ENCODE measurements around the gene SLC25A29.
"Not testable (repeated sequence)": the region's sequence is repeated elsewhere in the genome, so short reads cannot be mapped to it uniquely, and the experiment has no call there.

Gene SLC25A29

DNA sequence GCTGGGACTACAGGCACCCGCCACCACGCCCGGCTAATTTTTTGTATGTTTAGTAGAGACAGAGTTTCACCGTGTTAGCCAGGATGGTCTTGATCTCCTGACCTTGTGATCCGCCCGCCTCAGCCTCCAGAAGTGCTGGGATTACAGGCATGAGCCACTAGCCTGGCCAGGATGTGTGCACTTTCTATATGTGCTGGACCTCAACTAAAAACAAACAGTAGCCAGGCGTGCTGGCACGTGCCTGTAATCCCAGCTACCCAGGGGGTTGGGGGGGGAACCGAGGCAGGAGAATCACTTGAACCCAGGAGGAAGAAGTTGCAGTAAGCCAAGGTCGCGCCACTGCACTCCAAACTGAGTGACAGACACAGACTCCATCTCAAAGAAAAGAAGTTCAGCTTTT lies 9.5 kb downstream of the SLC25A29 start:
- DNase-seq (ENCODE audit: low read depth, low spot score): not testable (repeated sequence)

DNA sequence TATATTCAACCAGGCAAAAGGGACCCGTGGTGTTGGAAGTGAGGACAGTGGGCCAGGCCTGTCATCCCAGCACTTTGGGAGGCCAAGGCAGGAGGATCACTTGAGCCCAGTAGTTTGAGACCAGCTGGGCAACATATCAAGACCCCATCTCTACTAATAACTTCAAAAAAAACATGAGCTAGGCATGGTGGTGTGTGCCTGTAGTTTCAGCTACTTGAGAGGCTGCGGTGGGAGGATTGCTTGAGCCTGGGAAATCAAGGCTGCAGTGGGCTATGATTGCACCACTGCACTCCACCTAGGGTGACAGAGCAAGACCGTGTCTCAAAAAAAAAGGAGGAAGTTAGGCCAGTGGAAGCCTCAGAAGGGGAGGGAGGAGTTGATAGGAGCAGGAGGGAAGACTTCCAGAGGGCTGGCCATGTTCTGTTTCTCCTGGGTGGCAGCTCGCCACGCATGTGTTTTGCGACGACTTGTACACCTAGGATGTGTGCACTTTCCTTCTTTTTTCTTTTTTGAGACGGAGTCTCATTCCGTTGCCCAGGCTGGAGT lies 10.1 kb downstream of the SLC25A29 start:
- no peak for DNase-seq (ENCODE audit: low read depth, low spot score)
- H3K4me3 ChIP-seq (ENCODE audit: low read length): no peak overlapping the region

More for the DNA sequence above, 9.5 kb downstream of the SLC25A29 start:
- not testable (repeated sequence) for H3K4me3 ChIP-seq (ENCODE audit: low read length)

DNA sequence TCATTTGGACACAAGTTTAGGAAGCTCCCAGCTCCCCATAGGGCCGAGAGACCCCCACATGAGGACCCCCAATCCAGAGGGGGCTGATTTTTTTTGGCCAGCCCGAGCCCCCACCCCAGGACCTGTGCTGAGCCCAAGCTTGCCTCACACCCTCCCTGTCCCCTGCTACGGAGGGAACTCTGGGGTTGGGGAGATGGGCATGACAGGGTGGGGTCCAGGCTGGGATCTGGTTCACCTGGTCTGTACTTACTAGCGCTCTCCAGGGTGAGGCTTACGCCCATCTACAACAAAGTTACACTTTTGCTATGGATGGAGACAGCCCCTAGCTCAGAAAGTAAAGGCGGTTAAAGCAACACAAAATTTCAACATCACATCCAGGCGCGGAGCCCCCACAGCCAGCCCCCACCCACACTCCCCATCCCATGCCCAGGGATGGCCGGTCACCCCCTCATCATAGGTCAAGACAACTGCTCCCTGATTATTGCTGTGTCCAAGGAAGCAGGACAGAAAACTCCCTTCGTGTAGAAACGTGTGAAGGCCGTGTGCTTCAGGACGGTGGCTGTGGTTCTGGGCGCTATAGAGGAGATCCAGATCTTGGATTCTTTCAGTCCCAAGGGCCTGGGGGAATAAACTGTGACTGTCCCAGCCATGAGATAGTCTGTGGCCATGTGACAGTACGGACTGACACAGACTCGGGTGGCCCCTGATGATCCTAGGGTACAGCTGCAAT lies 10.7 kb downstream of the SLC25A29 start:
- no peak overlapping the region for H3K4me3 ChIP-seq (ENCODE audit: low read length)
- no peak for DNase-seq (ENCODE audit: low read depth, low spot score)

DNA sequence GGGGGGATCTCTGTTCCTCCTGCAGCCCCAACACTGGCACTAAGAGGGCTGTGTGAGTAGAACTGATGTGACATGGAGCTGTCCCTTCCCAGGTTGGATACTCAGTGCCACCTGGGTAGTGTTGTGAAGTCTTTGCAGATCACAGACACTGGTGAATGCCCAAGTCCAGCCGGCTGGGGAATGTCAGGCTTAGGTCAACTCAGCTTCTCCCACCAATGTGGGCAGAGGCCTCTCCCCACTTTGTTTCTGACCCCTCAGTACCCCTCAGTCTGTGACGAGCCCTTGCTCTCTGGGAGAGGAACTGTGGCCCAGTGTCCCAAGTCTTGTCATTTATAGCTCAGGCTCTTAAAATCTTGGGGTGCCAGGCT lies 11.3 kb downstream of the SLC25A29 start:
- DNase-seq (ENCODE audit: low read depth, low spot score): no peak
- no peak overlapping the region for H3K4me3 ChIP-seq (ENCODE audit: low read length)

DNA sequence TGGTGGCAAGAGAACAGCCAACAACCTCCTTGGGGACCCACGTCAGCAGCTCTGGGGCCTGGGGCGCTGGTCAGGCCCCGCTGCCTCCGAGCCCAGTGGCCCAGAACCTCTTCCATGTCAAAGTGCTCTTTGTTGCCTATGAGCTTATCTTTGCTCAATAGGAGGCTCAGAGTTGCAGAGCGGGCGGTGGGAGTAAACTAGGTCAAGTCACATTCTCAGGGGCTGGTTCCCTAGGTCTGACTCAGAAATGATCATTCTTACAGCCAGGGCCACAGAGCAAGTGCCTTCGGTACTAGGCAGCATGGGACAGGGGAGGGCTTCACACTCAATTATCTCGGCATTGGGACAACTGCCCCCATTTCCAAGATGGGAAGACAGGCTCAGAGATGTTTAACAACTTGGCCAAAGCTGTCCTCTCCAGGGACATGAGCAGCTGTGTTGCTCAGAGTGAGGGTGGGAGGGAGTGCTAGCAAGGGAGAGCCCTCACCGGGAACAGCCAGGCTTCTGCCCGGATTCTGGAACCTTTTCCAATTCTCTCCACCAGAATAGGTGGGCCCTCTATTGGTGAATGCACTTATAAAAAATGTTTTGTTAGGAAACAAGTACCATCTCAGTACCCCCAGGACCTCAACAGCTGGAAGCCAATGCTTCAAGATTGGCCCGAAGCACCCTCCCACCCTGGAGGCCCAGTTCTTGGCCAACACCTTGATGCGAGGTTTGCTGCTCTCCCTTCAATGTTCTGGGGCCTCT lies 11.9 kb downstream of the SLC25A29 start:
- H3K4me3 ChIP-seq (ENCODE audit: low read length): no peak overlapping the region
- no peak for DNase-seq (ENCODE audit: low read depth, low spot score)

DNA sequence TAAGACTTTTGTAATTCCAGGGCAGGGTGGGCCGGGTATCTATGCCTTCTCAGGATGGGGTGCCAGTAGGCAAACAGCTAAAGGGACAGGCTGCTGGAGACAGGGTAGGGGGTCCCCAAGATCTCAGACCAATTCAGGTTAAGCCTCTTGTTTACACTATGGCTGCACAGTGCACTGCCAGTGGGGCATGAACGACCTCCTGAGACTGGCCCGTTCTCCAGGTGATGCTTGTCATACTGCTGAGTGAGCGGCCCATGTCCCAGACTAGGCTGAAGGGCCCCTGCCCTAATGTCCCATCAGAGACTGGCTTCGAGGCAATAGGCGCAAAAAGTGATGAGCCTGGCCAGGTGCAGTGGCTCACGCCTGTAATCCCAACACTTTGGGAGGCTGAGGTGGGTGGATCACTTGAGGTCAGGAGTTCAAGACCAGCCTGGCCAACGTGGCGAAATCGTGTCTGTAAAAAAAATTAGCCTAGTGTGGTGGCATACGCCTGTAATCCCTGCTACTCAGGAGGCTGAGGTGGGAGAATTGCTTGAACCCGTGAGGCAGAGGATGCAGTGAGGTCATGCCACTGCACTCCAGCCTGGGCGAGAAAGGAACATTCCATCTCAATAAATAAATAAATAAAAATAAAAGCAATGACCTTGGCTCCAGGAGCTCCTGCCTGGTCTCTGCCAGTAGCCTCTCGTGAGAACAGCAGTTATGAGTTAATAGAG lies 12.6 kb downstream of the SLC25A29 start:
- H3K4me3 ChIP-seq (ENCODE audit: low read length): no peak overlapping the region
- DNase-seq (ENCODE audit: low read depth, low spot score): no peak

DNA sequence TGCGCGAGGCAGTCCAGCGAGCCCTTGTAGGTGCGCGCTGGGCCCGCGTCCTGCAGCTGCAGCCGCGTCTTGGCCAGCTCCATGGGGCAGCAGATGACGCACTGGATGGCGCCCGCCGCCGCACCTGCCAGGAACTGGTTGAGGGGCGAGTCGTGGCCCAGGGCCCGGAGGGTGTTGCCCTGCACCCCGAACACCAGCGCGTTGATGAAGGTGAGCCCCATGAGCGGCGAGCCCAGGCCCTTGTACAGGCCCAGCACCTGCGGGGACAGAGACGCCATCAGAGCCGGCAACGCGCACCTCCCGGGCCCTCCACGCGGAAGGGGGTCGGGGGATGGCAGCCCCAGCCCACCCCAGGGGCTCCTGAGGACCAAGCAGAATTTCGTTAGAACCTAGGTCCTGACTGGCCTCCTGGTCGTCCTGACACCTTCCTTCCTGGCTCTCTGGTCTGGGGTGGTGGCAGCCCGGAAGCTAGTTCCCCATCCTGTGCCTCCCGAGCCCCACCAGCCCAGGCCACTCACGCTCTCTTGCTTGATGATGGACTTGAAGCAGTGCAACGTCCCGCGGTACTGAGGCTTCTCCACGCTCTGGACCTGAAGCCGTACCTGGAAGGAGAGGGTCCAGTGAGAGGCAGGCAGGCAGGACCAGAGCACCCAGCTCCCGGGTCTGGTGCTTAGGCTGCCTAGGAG lies 13.3 kb downstream of the SLC25A29 start:
- H3K4me3 ChIP-seq (ENCODE audit: low read length): no peak overlapping the region
- DNase-seq (ENCODE audit: low read depth, low spot score): no peak

DNA sequence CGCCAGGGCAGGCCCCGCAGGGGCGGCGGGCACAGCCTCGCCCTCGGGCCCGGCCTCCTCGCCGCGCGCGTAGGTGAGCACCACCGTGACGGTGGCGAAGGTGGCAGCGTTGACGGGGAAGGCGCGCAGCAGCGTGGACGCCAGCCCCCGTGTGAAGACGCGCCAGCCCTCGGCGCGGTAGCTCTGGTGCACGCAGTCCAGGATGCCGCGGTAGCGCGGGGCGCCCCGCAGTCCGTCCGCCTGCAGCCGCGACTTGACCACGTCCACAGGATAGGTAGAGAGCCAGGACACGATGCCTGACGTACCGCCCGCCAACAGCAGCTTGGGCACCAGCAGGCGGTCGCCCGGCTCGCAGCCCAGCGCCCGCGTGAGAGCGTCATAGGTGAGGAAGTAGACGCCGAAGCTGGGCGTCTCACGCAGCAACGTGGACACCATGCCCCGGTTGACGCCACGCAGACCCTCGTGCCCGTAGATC lies 13.9 kb downstream of the SLC25A29 start:
- DNase-seq (ENCODE audit: low read depth, low spot score): no peak
- H3K4me3 ChIP-seq (ENCODE audit: low read length): no peak overlapping the region

DNA sequence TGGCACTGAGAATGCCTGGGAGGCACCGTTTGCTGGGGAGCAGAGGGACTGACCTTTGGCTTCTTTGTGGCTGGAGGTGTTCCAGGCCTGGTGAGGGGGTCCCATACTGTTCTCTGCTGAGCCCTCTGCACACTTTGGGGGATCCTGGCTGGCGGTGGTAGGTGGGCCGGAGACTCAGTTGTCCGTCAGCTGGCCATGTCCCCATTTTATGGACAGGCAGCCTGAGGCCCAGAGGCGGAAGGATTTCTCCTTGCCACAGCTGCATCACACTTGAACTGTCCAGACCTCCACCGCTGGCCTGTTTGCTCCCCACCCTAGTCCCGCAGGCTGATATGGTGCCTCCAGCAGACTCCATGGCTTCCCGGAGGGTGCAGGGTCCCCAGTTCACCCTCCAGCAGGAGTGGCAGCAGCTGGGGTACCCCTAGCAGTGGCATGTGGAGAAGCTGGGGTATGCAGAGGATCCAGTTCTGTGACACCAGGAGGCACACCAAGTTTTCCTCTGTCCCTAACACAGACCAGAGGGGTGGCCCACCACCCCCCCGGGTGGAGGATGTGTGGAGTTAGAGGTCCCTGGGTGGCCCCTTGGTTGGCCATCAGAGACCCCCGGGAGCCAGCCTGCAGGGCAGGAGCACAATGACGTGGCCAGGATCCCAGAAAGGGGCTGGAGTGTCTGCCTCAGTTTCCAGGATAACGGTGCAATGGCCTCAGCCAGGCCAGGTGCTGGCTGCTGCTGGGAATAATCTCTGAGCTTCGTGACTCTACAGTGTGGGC lies 14.8 kb downstream of the SLC25A29 start:
- no peak overlapping the region for H3K4me3 ChIP-seq (ENCODE audit: low read length)
- no peak for DNase-seq (ENCODE audit: low read depth, low spot score)

DNA sequence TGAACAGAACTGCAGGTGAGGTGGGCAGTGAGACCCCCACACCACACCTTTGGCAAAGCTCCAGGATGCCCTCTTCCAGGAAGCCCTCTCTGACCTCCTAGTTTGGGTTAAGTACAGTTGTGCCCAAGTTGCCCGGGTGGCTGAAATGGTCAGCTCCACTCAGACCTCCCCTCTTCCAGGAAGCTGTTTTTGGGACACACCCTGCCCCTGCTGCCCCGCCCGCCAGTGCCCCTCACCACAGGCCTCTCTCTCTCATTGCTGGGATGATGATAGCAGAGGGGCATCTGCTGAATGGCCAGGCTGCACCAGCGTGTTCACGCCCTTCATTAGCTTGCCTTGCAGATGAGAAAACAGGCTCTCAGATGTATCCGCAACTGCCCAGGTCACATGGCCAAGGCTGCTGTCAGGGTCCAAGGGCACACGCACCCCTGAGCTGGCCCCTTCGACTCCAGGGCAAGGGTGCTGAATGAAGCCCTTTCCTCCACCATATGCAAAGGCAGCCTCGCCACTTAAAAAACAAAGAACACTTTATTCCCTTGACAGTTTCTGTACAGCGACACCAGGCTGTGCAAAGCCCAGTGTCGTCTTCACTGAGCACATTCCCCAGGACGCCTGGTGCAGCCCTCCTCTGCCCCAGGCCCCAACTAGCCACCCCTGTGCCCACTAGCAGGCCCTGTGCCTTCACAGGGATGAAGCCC lies 15.5 kb downstream of the SLC25A29 start:
- H3K4me3 ChIP-seq (ENCODE audit: low read length): no peak overlapping the region
- DNase-seq (ENCODE audit: low read depth, low spot score): no peak

DNA sequence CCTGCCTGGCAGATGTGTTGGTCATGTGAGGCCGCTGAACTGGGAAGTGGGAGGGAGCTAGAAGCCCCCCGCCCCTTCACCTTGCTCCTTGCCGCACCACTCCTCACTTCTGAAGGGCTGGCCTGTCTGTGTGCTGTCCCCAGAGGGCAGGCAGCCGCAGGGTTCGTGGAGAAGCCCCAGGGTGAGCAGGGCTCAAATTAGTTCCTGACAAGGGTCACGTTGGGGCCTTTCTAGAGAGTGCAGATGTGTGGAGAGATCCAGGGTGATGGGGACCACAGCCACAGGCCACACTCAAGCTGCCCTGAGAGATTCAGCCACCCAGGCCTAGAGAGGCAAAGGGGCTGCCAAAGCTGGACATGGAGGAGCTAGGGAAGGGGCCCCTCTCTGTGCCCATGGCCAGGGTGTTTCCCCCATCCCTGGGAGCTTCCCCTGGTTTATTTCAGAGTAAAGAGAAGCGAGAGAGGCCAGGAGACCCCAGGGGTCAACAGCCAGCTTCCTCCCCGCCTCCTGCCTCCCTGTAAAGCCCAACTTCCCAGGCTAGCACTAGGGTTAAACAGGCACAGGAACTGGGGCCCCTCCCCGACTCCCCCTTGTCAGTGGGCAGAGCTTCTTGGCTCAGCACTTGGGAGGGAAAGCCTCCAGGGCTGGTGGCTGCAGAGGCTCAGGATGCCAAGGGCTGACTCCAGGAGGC lies 16.2 kb downstream of the SLC25A29 start:
- no peak overlapping the region for H3K4me3 ChIP-seq (ENCODE audit: low read length)
- no peak for DNase-seq (ENCODE audit: low read depth, low spot score)

DNA sequence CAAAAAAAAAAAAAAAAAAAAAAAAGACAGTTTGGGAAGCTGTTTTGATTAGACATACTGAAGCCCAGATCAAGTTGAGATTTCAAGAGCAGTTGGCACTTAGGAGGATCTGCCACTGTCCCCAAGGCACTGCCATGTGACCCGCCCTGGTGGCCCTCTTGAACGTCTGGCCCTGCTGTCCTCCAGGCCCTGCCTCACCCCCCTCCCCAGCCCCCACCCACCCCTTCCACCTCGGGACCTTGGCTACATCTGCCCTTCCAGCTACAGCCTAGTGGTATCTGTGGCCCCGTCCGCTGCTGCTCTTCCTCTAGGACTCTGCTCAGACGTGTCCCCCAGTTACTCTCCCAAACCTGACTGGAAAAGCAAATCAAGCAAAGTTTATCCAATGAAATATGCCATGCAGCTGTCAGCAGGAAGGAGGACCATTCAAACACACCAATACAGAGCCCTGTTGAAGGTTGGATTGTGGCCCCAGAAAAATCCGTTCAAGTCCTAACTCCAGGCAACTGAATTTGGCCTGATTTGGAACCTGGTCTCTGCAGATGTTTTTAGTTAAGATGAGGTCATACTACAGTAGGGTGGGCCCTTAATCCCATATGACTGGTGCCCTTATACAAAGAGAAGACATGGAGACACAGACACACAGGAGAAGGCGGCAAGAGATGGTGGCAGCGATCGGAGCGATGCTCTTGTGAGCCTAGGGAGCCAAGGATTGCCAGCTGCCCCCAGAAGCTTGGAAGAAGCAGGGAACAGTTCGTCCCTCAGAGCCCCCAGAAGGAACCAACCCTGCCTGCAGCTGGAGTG lies 17.7 kb downstream of the SLC25A29 start:
- H3K4me3 ChIP-seq (ENCODE audit: low read length): no peak overlapping the region
- no peak for DNase-seq (ENCODE audit: low read depth, low spot score)

DNA sequence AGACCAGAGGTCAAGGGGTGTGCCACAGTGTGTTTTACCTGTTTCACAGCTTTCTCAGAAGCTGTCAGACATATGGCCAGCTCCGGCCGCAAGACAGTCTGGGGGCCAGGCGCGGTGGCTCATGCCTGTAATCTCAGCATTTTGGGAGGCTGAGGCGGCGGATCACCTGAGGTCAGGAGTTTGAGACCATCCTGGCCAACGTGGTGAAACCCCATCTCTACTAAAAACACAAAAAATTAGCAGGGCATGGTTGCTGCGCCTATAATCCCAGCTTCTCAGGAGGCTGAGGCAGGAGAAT lies 18.3 kb downstream of the SLC25A29 start:
- not testable (repeated sequence) for DNase-seq (ENCODE audit: low read depth, low spot score); H3K4me3 ChIP-seq (ENCODE audit: low read length)

DNA sequence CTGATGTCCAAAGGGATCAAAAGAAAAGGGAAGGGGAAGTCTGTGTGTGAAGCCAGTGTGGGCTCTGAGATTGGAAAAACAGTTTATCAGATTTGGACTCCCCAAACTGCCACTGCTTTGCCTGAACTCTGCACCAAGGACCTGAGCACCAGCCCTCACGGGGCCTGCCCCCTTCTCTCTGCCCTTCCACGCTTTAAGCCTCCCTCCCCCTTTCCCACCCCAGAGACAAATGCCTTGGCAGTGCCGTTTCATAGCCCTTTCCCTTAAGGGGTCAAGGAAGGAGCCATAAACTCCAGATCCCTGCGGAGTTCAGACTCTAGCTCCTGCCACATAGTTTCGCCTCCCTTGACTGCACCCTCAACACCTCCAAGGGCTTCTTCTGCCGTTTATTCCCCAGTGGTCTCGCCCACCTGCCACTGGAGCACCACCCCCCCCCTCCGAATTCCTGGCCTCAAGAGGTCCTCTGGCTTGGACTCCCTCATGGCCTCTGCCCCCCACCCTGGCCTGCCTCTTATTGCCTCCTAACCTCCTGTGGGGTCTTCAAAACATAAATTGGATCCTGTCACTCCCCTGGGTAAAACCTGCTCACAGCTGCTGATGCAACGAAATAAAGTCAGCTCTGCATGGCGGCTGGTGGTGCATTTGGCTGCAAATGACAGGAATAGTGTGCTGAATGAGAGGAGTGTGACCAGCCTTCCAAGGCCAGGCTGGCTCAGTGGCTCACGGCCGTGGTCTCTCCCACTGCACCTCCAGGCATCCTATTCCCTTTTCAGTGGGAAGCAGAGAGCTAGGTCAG lies 18.8 kb downstream of the SLC25A29 start:
- DNase-seq (ENCODE audit: low read depth, low spot score): no peak
- H3K4me3 ChIP-seq (ENCODE audit: low read length): no peak overlapping the region

DNA sequence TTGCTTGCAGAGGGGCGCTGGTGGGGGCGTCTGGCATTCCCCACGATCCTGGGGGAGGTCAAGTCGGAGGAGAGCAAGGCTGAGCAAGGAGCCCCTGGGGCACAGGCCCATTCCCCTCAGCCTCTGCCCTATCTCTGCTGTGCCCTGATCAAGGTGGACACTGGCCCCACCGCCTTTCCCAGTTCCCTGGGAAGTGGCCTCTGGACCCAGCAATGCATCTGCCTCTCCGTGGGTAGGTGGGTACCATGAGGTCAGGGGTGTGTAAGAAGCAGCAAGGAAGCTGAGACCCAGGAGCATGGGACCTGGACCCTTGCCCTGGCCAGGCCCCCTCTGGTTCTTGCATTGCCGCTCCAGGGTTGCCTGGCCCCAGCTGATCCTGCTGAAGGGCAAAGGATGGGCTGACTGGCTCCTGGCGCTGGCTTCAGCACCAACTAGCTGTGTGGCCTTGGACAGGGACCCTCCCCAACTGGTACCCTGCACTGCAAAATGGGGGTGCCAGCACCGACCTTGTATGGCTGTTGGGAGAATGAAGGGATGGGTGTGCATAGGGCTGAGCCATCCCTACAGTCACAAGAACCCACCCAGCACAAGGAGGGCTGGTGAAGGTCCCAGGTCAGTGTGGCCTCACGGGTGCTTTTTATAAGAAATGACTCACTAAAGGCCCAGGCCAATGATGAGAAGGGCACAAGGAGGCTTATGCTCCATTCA lies 19.6 kb downstream of the SLC25A29 start:
- DNase-seq (ENCODE audit: low read depth, low spot score): no peak
- no peak overlapping the region for H3K4me3 ChIP-seq (ENCODE audit: low read length)

All from Jurkat, Clone E6-1 (cell line).